WI38 (cell line): Measurements from ENCODE around the gene MALSU1.

Source experiments
- H3K4me3 ChIP-seq: 2 replicates; pipeline ENCODE4 v1.5.1; 2011; ENCODE audit warnings: low read depth, mild to moderate bottlenecking, control low read depth, low read length
- TF ChIP-seq, protein P1 (sequence below): IDR thresholded peaks from 2 replicates; pipeline ENCODE4 v1.5.1; 2012; ENCODE audit warnings: low read depth, mild to moderate bottlenecking, control low read depth, low read length

MALSU1 gene

DNA sequence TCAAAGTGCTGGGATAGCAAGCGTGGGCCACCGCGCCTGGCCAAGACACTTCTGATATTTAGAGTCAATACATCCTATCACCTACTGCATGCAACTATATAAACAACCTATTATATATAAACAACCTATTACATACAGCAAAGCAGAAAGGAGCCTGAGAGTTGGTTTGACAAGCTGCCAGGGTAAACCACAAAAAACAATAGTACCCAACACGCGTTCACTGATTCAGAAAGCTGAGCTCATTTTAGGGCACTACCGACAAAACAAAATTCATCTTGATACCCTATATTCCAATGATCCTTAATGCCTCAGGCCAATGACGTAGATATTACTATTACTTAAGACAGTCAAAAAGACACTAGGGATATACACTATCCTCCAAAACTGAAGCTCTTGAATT lies 16.2 kb downstream of the MALSU1 start:
- H3K4me3 ChIP-seq, result no peak overlapping the region
- TF ChIP-seq, protein P1, sequence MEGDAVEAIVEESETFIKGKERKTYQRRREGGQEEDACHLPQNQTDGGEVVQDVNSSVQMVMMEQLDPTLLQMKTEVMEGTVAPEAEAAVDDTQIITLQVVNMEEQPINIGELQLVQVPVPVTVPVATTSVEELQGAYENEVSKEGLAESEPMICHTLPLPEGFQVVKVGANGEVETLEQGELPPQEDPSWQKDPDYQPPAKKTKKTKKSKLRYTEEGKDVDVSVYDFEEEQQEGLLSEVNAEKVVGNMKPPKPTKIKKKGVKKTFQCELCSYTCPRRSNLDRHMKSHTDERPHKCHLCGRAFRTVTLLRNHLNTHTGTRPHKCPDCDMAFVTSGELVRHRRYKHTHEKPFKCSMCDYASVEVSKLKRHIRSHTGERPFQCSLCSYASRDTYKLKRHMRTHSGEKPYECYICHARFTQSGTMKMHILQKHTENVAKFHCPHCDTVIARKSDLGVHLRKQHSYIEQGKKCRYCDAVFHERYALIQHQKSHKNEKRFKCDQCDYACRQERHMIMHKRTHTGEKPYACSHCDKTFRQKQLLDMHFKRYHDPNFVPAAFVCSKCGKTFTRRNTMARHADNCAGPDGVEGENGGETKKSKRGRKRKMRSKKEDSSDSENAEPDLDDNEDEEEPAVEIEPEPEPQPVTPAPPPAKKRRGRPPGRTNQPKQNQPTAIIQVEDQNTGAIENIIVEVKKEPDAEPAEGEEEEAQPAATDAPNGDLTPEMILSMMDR, result no peak

DNA sequence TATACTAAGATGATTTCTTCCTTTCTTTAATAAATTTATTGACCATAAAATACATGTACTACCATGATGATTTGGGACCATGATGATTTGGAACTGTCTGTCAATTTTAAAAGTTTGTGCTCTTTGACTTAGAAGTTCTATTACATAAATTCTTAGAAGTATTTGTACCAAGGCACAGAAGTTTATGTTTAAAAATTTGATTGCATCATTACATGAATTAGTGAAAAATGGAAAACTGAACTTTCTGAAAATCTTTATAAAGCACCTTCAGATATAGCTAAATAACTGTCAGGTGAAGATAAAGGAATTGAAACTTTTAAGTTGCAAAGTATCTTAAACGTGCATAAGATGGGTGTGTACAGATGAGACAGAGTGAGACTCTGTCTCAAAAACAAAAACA lies 32.0 kb downstream of the MALSU1 start:
- no peak overlapping the region for H3K4me3 ChIP-seq
- TF ChIP-seq, protein P1, result no peak

DNA sequence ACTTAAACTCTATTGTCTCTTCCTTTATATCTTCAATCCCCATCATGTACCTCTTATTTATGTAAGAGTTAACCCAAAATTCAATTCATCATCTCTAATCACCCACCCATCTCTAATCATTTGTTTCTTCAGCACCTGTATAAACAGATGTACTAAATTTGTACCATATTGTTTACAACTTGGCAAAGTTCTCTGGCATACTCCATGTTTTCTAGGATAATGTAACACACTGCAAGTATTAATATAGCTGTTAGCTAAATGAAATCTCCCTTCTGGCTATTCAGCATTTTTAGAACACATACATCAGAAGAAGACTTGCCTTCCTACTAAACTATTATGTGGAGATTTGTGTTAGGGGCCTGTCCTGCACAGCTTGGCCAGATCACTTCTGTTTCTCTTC lies 33.1 kb downstream of the MALSU1 start:
- no peak overlapping the region for H3K4me3 ChIP-seq
- TF ChIP-seq, protein P1, result no peak

DNA sequence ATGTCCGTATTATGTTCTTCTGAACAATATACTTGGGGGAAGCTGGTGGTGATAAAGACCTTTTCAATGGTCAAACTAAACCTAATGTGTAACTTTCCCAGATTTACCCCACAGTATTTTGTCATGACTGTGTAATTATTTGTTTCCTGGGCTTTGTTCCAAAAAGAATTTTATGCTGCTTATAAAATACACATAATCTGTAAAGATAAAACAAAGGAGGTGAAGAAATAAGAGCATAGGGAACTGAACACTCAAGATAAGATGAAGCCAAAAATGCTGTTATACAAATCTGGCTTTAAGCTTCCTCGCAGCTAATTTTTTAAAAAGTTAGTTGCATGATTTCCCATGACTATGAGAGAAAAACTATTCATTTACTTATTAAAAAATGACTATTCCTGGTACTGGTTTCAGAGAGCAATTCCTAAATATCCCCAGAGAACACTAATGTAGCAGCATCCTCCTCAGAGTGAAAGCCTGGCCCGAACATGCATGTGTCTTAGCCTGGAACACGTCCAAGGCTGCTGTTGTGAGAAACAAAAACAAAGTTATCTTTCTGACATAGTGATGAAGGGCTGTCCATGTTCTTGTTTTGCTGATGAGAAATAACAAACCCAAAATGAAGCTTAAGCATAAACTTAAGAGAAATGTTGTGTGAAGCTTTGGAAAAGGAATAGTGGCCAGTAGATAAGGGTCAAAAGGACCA lies 33.9 kb downstream of the MALSU1 start:
- H3K4me3 ChIP-seq, result no peak overlapping the region
- TF ChIP-seq, protein P1, result no peak

DNA sequence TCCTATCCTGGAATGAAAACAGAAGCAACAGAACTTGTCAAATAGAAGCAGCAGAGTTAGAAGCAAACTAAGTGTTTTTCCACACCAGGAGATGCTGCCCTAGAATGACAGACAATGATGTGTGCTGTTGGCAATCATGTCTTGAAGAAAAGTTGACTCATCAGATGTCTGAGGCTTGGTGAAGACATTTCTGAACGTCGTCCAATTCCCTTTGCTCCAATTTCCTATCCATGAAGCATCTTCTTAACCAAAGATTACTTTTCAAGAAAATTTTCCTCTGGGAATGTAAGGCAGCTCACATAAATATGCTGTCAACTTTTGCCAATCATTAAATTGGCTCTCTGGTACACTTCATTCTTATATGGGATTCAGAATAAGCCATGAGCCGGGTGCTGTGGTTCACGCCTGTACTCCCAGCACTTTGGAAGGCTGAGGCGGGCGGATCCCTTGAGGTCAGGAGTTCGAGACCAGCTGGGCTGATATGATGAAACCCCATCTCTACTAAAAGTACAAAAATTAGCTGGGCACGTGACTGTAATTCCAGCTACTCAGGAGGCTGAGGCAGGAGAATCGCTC lies 34.6 kb downstream of the MALSU1 start:
- H3K4me3 ChIP-seq, result no peak overlapping the region
- TF ChIP-seq, protein P1, result no peak

DNA sequence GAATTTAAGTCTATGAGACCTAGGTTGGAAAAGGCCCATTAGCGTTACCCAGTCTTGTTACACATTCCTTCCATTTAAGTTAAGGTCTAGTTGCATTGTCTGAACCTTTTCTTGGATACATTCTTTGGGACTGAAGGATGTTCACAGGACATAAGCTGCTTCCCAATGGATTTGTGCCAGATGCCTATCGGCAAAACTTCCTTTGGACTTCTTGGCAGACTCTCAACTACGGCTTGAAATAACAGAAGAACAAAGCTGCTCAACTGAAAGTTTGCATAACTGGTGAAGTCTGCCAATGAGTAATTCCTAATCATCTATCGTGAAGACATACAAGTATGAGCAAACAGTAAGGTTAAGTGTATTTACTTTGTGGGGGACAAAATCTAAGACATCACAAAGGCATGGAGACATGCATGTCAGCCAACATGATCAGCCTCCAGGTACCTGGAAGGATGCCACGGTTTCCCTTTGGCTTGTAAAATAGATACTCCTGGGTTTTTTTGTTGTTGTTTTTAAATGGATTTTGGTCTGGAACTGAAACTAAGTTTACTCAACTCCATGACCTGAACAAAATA lies 35.4 kb downstream of the MALSU1 start:
- TF ChIP-seq, protein P1, result no peak
- H3K4me3 ChIP-seq, result no peak overlapping the region

DNA sequence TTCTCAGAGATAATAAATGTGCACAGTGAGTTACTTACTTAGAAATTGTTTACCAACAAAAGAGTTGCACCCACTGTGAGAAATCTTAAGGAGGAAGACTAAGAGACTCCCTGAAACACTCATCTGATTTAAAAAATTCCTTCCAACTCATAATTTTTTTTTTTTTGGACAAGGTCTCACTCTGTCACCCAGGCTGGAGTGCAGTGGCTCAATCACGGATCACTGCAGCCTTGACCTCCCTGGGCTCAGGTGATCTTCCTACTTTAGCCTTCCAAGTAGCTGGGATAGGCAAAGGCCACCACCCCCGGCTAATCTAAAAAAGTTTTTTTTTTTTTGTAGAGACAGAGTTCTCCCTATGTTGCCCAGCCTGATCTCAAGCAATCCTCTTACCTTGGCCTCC lies 36.0 kb downstream of the MALSU1 start:
- TF ChIP-seq, protein P1, result no peak
- no peak overlapping the region for H3K4me3 ChIP-seq
